ENCODE results near the gene SBSN.

Gene SBSN

DNA sequence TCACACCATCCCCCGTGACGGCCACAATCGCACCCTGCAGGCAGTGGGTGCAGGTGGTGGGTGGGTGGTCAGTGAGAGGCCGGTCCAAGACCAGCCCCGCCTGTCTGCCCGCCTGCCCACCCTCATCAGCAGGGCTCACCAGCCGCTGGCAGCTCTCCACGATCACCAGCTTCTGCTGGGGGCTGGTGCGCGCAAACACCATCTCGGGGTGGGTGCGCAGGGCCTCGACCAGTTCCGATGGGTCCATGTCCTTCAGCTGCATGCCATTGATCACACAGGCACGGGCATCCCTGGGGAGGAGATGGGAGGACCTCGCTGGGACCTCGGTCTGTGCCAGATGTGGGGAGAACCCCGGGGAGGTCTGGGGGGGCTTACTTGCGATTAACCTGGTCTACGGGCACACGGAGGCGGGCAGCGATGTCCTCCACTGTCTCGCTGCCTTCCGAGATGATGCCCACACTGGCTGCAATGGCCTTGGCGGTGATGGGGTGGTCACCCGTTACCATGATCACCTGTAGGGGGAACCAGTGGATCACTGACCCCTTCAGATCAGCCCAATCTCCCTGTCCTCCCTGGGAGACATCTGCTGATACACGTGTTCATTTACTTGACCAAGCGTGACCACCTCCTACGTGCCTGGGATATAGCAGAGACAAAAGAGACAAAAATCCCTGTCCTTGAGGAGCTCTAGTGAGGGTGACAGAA lies 27.3 kb upstream of the SBSN start:
- ATAC-seq (ENCODE audit: insufficient read depth, low read depth) (no peak), DNase-seq (no peak)
- Histone ChIP-seq H3K4me3 (ENCODE audit: low read depth in 1 of 2, low read length in 2 of 2) (no peak overlapping the region), H3K27ac (ENCODE audit: low read length) (no peak overlapping the region), H3K4me1 (ENCODE audit: insufficient read depth, low read length) (no peaks in the 10 kb centered on the region), H4K20me1 (ENCODE audit: insufficient read depth, low read length) (0 out of 2 replicates have a peak, but pooled peaks cover 5% of the 10 kb centered on the region), H3K27me3 (ENCODE audit: insufficient read depth, low read length, poor library complexity) (no peaks in the 10 kb centered on the region), H3K4me2 (ENCODE audit: insufficient read depth, low read length) (no peak overlapping the region), H3K79me2 (ENCODE audit: insufficient read depth, low read length) (no peaks in the 10 kb centered on the region), H3K9ac (ENCODE audit: low read depth, low read length) (no peak overlapping the region), H3K36me3 (ENCODE audit: insufficient read depth, low read length) (no peaks in the 10 kb centered on the region), H2AFZ (ENCODE audit: low read depth, low read length) (no peak overlapping the region), H3K9me3 (ENCODE audit: insufficient read depth, low read length, severe bottlenecking) (no peaks in the 10 kb centered on the region)
- peak; percentile 53 for TF ChIP-seq CTCF (IDR thresholded peaks at IDR 0.05; ENCODE audit: borderline replicate concordance, extremely low read depth, low read length, poor library complexity, severe bottlenecking)
- no peak for TF ChIP-seq EZH2 (IDR thresholded peaks at IDR 0.05; ENCODE audit: borderline replicate concordance, low read depth, low read length, severe bottlenecking)

DNA sequence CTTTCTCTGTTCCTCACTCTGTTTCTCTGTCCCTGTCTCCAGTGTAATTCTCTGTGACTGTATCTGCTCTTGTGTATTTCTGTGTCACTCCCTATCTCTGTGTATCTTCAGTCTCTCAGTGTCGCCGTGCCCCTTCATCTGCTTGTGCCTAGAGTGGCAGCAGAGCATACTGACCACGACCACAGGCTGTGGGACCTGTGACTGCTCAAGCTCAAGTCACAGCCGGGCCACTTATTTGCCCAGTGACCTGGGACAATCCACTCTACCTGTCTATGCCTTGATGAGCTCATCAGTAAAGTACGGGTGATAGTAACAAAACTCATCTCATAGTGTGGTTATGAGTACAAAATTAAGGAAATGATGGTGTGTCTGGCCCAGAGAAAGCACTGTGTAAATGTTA lies 26.0 kb upstream of the SBSN start:
- H4K20me1 ChIP-seq (ENCODE audit: insufficient read depth, low read length), result peaks cover 10% of the 10 kb centered on the region; the same call in 1 of the 2 replicates
- H3K4me2 ChIP-seq (ENCODE audit: insufficient read depth, low read length), result no peak overlapping the region
- H3K4me3 ChIP-seq (ENCODE audit: low read depth in 1 of 2, low read length in 2 of 2), result no peak overlapping the region
- H2AFZ ChIP-seq (ENCODE audit: low read depth, low read length), result no peak overlapping the region
- ATAC-seq (ENCODE audit: insufficient read depth, low read depth), result no peak
- H3K79me2 ChIP-seq (ENCODE audit: insufficient read depth, low read length), result no peaks in the 10 kb centered on the region
- no peak overlapping the region for H3K9ac ChIP-seq (ENCODE audit: low read depth, low read length)
- no peaks in the 10 kb centered on the region for H3K4me1 ChIP-seq (ENCODE audit: insufficient read depth, low read length)
- peaks cover 4% of the 10 kb centered on the region; the same call in 1 of the 2 replicates for H3K36me3 ChIP-seq (ENCODE audit: insufficient read depth, low read length)
- no peaks in the 10 kb centered on the region for H3K27me3 ChIP-seq (ENCODE audit: insufficient read depth, low read length, poor library complexity)
- DNase-seq, result no peak
- H3K9me3 ChIP-seq (ENCODE audit: insufficient read depth, low read length, severe bottlenecking), result no peaks in the 10 kb centered on the region
- no peak overlapping the region for H3K27ac ChIP-seq (ENCODE audit: low read length)
- no peak for TF ChIP-seq EZH2 (IDR thresholded peaks at IDR 0.05; ENCODE audit: borderline replicate concordance, low read depth, low read length, severe bottlenecking)
- TF ChIP-seq CTCF (IDR thresholded peaks at IDR 0.05; ENCODE audit: borderline replicate concordance, extremely low read depth, low read length, poor library complexity, severe bottlenecking), result no peak

GRCh38 chr19:35553385-35554000 lies 25.4 kb upstream of the SBSN start:
- DNase-seq (no peak), ATAC-seq (ENCODE audit: insufficient read depth, low read depth) (no peak)
- H4K20me1 ChIP-seq (ENCODE audit: insufficient read depth, low read length), result peaks cover 10% of the 10 kb centered on the region; the same call in 1 of the 2 replicates
- no peak overlapping the region for H3K27ac ChIP-seq (ENCODE audit: low read length)
- peaks cover 6% of the 10 kb centered on the region; the same call in 1 of the 2 replicates for H3K36me3 ChIP-seq (ENCODE audit: insufficient read depth, low read length)
- H3K4me2 ChIP-seq (ENCODE audit: insufficient read depth, low read length), result no peak overlapping the region
- no peak overlapping the region for H3K9ac ChIP-seq (ENCODE audit: low read depth, low read length)
- H3K27me3 ChIP-seq (ENCODE audit: insufficient read depth, low read length, poor library complexity), result no peaks in the 10 kb centered on the region
- no peak overlapping the region for H3K4me3 ChIP-seq (ENCODE audit: low read depth in 1 of 2, low read length in 2 of 2)
- H2AFZ ChIP-seq (ENCODE audit: low read depth, low read length), result no peak overlapping the region
- H3K4me1 ChIP-seq (ENCODE audit: insufficient read depth, low read length), result no peaks in the 10 kb centered on the region
- H3K79me2 ChIP-seq (ENCODE audit: insufficient read depth, low read length), result no peaks in the 10 kb centered on the region
- TF ChIP-seq CTCF (IDR thresholded peaks at IDR 0.05; ENCODE audit: borderline replicate concordance, extremely low read depth, low read length, poor library complexity, severe bottlenecking) (no peak), EZH2 (IDR thresholded peaks at IDR 0.05; ENCODE audit: borderline replicate concordance, low read depth, low read length, severe bottlenecking) (no peak)
- H3K9me3 ChIP-seq (ENCODE audit: insufficient read depth, low read length, severe bottlenecking), result no peaks in the 10 kb centered on the region
